Neural cell (in vitro differentiated cells): ENCODE results near the gene PRAC2. TPM values are rescaled to one million over a fixed set of nuclear protein-coding genes. Genes with fewer than 3 reads are reported as not detected.

ENCODE experiments used
- H2AFZ ChIP-seq: fragments of 200-600, 300-800 bp; sonication (generic), shearing (Covaris generic); 2 replicates; pipeline ENCODE4 v1.6.0; 2014; ENCODE audit warnings: low read depth, mild to moderate bottlenecking, antibody characterized with exemption, low read length, moderate library complexity
- H3F3A ChIP-seq: fragments of 200-600 bp; shearing (Covaris generic); 2 replicates; pipeline ENCODE4 v1.6.1; 2016; ENCODE audit warnings: mild to moderate bottlenecking, moderate library complexity, mixed read lengths, antibody characterized with exemption, low read length; ENCODE audit not compliant: insufficient read depth, poor library complexity, severe bottlenecking
- H3K27ac ChIP-seq: fragments of 200-600, 300-800 bp; sonication (generic), shearing (Covaris generic); 2 replicates; pipeline ENCODE4 v1.5.1; 2014; ENCODE audit warnings: mild to moderate bottlenecking, low read length, moderate library complexity
- H3K27me3 ChIP-seq: fragments of 300-800, 200-600 bp; sonication (generic), shearing (Covaris generic); 2 replicates; pipeline ENCODE4 v1.6.0; 2014; ENCODE audit warnings: mild to moderate bottlenecking, low read depth, low read length, moderate library complexity; ENCODE audit not compliant: insufficient read depth
- H3K36me3 ChIP-seq: fragments of 300-800, 200-600 bp; sonication (generic), shearing (Covaris generic); 2 replicates; pipeline ENCODE4 v1.5.1; 2014; ENCODE audit warnings: mild to moderate bottlenecking, antibody characterized with exemption, low read length, moderate library complexity; ENCODE audit not compliant: insufficient read depth
- H3K4me2 ChIP-seq: fragments of 300-800, 200-600 bp; sonication (generic), shearing (Covaris generic); 2 replicates; pipeline ENCODE4 v1.6.0; 2014; ENCODE audit warnings: mild to moderate bottlenecking, low read length
- H3K4me3 ChIP-seq: fragments of 300-800, 200-600 bp; sonication (generic), shearing (Covaris generic); 2 replicates; pipeline ENCODE4 v1.5.1; 2014; ENCODE audit warnings: mild to moderate bottlenecking, low read length, moderate library complexity
- H3K79me2 ChIP-seq: fragments of 200-600 bp; shearing (Covaris generic); replicated peaks from 2 replicates; pipeline ENCODE4 v1.6.0; 2014; ENCODE audit warnings: mild to moderate bottlenecking, low read length, moderate library complexity; ENCODE audit not compliant: insufficient read depth
- H3K9ac ChIP-seq: fragments of 300-800, 200-600 bp; sonication (generic), shearing (Covaris generic); 2 replicates; pipeline ENCODE4 v1.6.1; 2016; ENCODE audit warnings: mild to moderate bottlenecking, low read length, mixed read lengths
- H3K9me2 ChIP-seq: fragments of 200-600 bp; shearing (Covaris generic); 2 replicates; pipeline ENCODE4 v1.6.1; 2016; ENCODE audit warnings: mild to moderate bottlenecking, low read length, mixed read lengths; ENCODE audit not compliant: insufficient read depth
- H3K9me3 ChIP-seq: fragments of 200-600, 300-800 bp; sonication (generic), shearing (Covaris generic); 2 replicates; pipeline ENCODE4 v1.6.1; 2016; ENCODE audit warnings: mild to moderate bottlenecking, mixed run types, low read length, moderate library complexity, mixed read lengths
- H4K20me1 ChIP-seq: fragments of 200-600 bp; shearing (Covaris generic); 2 replicates; pipeline ENCODE4 v1.6.1; 2016; ENCODE audit warnings: mild to moderate bottlenecking, mixed run types; ENCODE audit not compliant: insufficient read depth
- CTCF ChIP-seq: fragments of 450-650 bp; IDR thresholded peaks from 2 replicates; pipeline ENCODE4 v1.5.1; 2014; ENCODE audit warnings: antibody characterized with exemption, mild to moderate bottlenecking, moderate library complexity; ENCODE audit not compliant: poor library complexity, severe bottlenecking
- EP300 ChIP-seq: fragments of 450-650 bp; conservative IDR thresholded peaks from 2 replicates; pipeline ENCODE4 v1.6.1; 2014; ENCODE audit warnings: antibody characterized with exemption, mild to moderate bottlenecking, moderate library complexity; ENCODE audit not compliant: poor library complexity, severe bottlenecking
- EZH2 ChIP-seq: fragments of 200-600, 300-800 bp; shearing (Covaris generic), sonication (generic); IDR thresholded peaks from 2 replicates; pipeline ENCODE4 v1.6.1; 2014; ENCODE audit warnings: antibody characterized with exemption, low read length, borderline replicate concordance, mild to moderate bottlenecking; ENCODE audit not compliant: insufficient read depth, poor library complexity, severe bottlenecking
- MXI1 ChIP-seq: fragments of 450-650 bp; conservative IDR thresholded peaks from 2 replicates; pipeline ENCODE4 v1.6.1; 2014; ENCODE audit warnings: antibody characterized with exemption, mild to moderate bottlenecking; ENCODE audit not compliant: poor library complexity, severe bottlenecking
- POLR2AphosphoS5 ChIP-seq: IDR thresholded peaks from 2 replicates; pipeline ENCODE4 v1.6.1; 2012
- RAD21 ChIP-seq: fragments of 450-650 bp; conservative IDR thresholded peaks from 2 replicates; pipeline ENCODE4 v1.6.1; 2014; ENCODE audit warnings: antibody characterized with exemption, mild to moderate bottlenecking, moderate library complexity
- REST ChIP-seq: IDR thresholded peaks from 2 replicates; pipeline ENCODE4 v1.6.1; 2012; ENCODE audit warnings: borderline replicate concordance
- SMC3 ChIP-seq: fragments of 450-650 bp; conservative IDR thresholded peaks from 2 replicates; pipeline ENCODE4 v1.6.1; 2014; ENCODE audit warnings: antibody characterized with exemption, mild to moderate bottlenecking, moderate library complexity; ENCODE audit not compliant: poor library complexity
- TAF1 ChIP-seq: IDR thresholded peaks from 2 replicates; pipeline ENCODE4 v1.6.1; 2012; ENCODE audit warnings: low read depth
- polyA plus RNA-seq: library from polyadenylated mRNA; depleted of rRNA; stranded (reverse); fragments of >200 nt; gene quantifications from 2 replicates; pipeline ENCODE4 v1.2.3, GENCODE V29; 2014

PRAC2 gene
- polyA plus RNA-seq, 1 donor from 2014 or later, result not detected

- TF ChIP-seq EZH2 (no peak), REST (no peak), CTCF (no peak), RAD21 (no peak), POLR2AphosphoS5 (no peak)
- peaks cover 75% of the 10 kb centered on the region for H3K27me3 ChIP-seq
- no peak overlapping the region for H2AFZ ChIP-seq
- no peaks in the 10 kb centered on the region for H4K20me1 ChIP-seq
- no peak overlapping the region for H3K27ac ChIP-seq
- H3K4me2 ChIP-seq, result no peak overlapping the region
- H3K79me2 ChIP-seq, result no peaks in the 10 kb centered on the region
- no peak overlapping the region for H3K4me3 ChIP-seq
- no peaks in the 10 kb centered on the region for H3K9me2 ChIP-seq
- H3K9me3 ChIP-seq, result no peaks in the 10 kb centered on the region
- no peaks in the 10 kb centered on the region for H3K36me3 ChIP-seq
- no peaks in the 10 kb centered on the region for H3F3A ChIP-seq
- H3K9ac ChIP-seq, result no peak overlapping the region
Measured at GRCh38 chr17:48760411-48760810, 37.4 kb downstream of the PRAC2 start.

- Histone ChIP-seq H3K79me2 (no peaks in the 10 kb centered on the region), H3K9ac (no peak overlapping the region), H3K27ac (no peak overlapping the region), H3K4me3 (no peak overlapping the region), H3K9me3 (no peaks in the 10 kb centered on the region), H3K4me2 (no peak overlapping the region), H2AFZ (no peak overlapping the region), H3K9me2 (no peaks in the 10 kb centered on the region), H3F3A (no peaks in the 10 kb centered on the region), H3K36me3 (no peaks in the 10 kb centered on the region), H3K27me3 (peaks cover 74% of the 10 kb centered on the region), H4K20me1 (no peaks in the 10 kb centered on the region)
- TF ChIP-seq SMC3 (no peak), POLR2AphosphoS5 (no peak), MXI1 (no peak), TAF1 (no peak), REST (no peak), EP300 (no peak), EZH2 (no peak), RAD21 (no peak), CTCF (no peak)
Measured at GRCh38 chr17:48761114-48761513, 38.1 kb downstream of the PRAC2 start.
